Colonic mucosa (tissue), 4 donors: ENCODE results near the gene GRAMD2B. TPM values are rescaled to one million over a fixed set of nuclear protein-coding genes. Genes with fewer than 3 reads are reported as not detected.
"Not testable (repeated sequence)": the region's sequence is repeated elsewhere in the genome, so short reads cannot be mapped to it uniquely, and the experiment has no call there.

ENCODE experiments used
- DNase-seq: peaks from one replicate; pipeline ENCODE4 v3.0.0-alpha.2; 2020
- H3K27ac ChIP-seq: fragments of 200-600 bp; one replicate; pipeline ENCODE4 v1.8.0; 2021
- H3K27me3 ChIP-seq: fragments of 200-600 bp; one replicate; pipeline ENCODE4 v1.8.0; 2021
- H3K36me3 ChIP-seq: fragments of 200-600 bp; one replicate; pipeline ENCODE4 v1.8.0; 2021
- H3K4me1 ChIP-seq: fragments of 200-600 bp; one replicate; pipeline ENCODE4 v1.8.0; 2021; ENCODE audit warnings: mild to moderate bottlenecking
- H3K4me3 ChIP-seq: fragments of 200-600 bp; one replicate; pipeline ENCODE4 v1.8.0; 2021
- H3K9ac ChIP-seq, 2 donors: one replicate each; pipeline ENCODE4 v1.7.0; 2013; ENCODE audit warnings: control low read depth in 2 of 2, low read depth in 2 of 2, low read length in 2 of 2
- H3K9me3 ChIP-seq: fragments of 200-600 bp; one replicate; pipeline ENCODE4 v1.8.0; 2021
- CTCF ChIP-seq: fragments of 200-600 bp; IDR thresholded peaks from one replicate; pipeline ENCODE4 v1.8.0; 2022; ENCODE audit warnings: antibody characterized with exemption, mild to moderate bottlenecking
- intact Hi-C: fragments of 100-400 bp; cut with DNase I; formaldehyde crosslinking; loops from one replicate; pipeline ENCODE4 v1.14.1; 2022
- total RNA-seq, 2 donors: library from RNA; stranded (reverse); fragmentation: NEBNext Ultra II Directional in 1 of 2; extraction: Animal tissue kit (Norgen Biotek cat#: 25700) in 1 of 2; gene quantifications; one replicate each; pipeline ENCODE4 v1.2.1, GENCODE V29; 2021
- donor health status: healthy.
- donor health status: DM: no; HTN: no; CAD: no.
- donor health status: DM: no; HTN: no; CAD: no.

Gene GRAMD2B
- total RNA-seq, 2 donors from 2014 or later = 30.9 to 60.4 TPM

GRCh38 chr5:126391386-126391785 lies 31.8 kb upstream of the GRAMD2B start:
- DNase-seq = no peak
- Histone ChIP-seq H3K9ac (no peak overlapping the region), H3K4me3 (no peak overlapping the region), H3K36me3 (no peaks in the 10 kb centered on the region), H3K4me1 (no peaks in the 10 kb centered on the region), H3K27ac (no peak overlapping the region), H3K9me3 (no peaks in the 10 kb centered on the region), H3K27me3 (no peaks in the 10 kb centered on the region)
- intact Hi-C loops = no loop called here
- TF ChIP-seq CTCF = no peak

GRCh38 chr5:126394211-126394788 lies 28.9 kb upstream of the GRAMD2B start:
- Histone ChIP-seq H3K4me1 (no peaks in the 10 kb centered on the region), H3K27me3 (no peaks in the 10 kb centered on the region), H3K27ac (no peak overlapping the region), H3K9ac (no peak overlapping the region), H3K36me3 (no peaks in the 10 kb centered on the region), H3K4me3 (no peak overlapping the region), H3K9me3 (no peaks in the 10 kb centered on the region)
- no peak for DNase-seq
- intact Hi-C loops = no loop called here
- TF ChIP-seq CTCF = no peak

- Histone ChIP-seq H3K27me3 (no peaks in the 10 kb centered on the region), H3K9me3 (no peaks in the 10 kb centered on the region), H3K9ac (no peak overlapping the region), H3K27ac (no peak overlapping the region), H3K36me3 (no peaks in the 10 kb centered on the region), H3K4me3 (no peak overlapping the region), H3K4me1 (no peaks in the 10 kb centered on the region)
- intact Hi-C loops = no loop called here
- TF ChIP-seq CTCF = no peak
- DNase-seq = no peak
Observed at GRCh38 chr5:126395198-126395597, 28.0 kb upstream of the GRAMD2B start.

- Histone ChIP-seq H3K9ac (no peak overlapping the region), H3K4me1 (no peaks in the 10 kb centered on the region), H3K9me3 (no peaks in the 10 kb centered on the region), H3K27ac (no peak overlapping the region), H3K4me3 (no peak overlapping the region), H3K27me3 (no peaks in the 10 kb centered on the region), H3K36me3 (no peaks in the 10 kb centered on the region)
- intact Hi-C loops = no loop called here
- no peak for TF ChIP-seq CTCF
- no peak for DNase-seq
Observed at GRCh38 chr5:126395605-126396004, 27.6 kb upstream of the GRAMD2B start.

- H3K4me3 ChIP-seq, DNase-seq, H3K36me3 ChIP-seq, H3K27ac ChIP-seq, H3K4me1 ChIP-seq, H3K9ac ChIP-seq, H3K9me3 ChIP-seq, H3K27me3 ChIP-seq, intact Hi-C loops: not testable (repeated sequence)
Observed at GRCh38 chr5:126396721-126397120, 26.5 kb upstream of the GRAMD2B start.

- no peaks in the 10 kb centered on the region for H3K27me3 ChIP-seq
- no peak for TF ChIP-seq CTCF
- no peaks in the 10 kb centered on the region for H3K9me3 ChIP-seq
- no peak overlapping the region for H3K27ac ChIP-seq
- no peaks in the 10 kb centered on the region for H3K4me1 ChIP-seq
- H3K36me3 ChIP-seq = no peaks in the 10 kb centered on the region
- intact Hi-C loops = no loop called here
- no peak for DNase-seq
- no peak overlapping the region for H3K9ac ChIP-seq
- no peak overlapping the region for H3K4me3 ChIP-seq
Observed at GRCh38 chr5:126398791-126399190, 24.4 kb upstream of the GRAMD2B start.
